AG04450 (cell line): ENCODE measurements around the gene PRCD. TPM values are rescaled to one million over a fixed set of nuclear protein-coding genes. Genes with fewer than 3 reads are reported as not detected.

Experiments used
- CTCF ChIA-PET: fragments of 300-600, 350-600 bp; formaldehyde crosslinking; extraction: SDS; loops from one replicate; lab custom pipeline; 2022; ENCODE audit warnings: antibody characterized with exemption, inconsistent platforms; lab: Charles Lee
- POLR2A ChIA-PET: fragments of 350-600 bp; formaldehyde crosslinking; extraction: SDS; loops from one replicate; lab custom pipeline; 2021; ENCODE audit warnings: antibody characterized with exemption, inconsistent platforms; lab: Yijun Ruan, JAX
- DNase-seq: peaks from one replicate; pipeline ENCODE4 v3.0.0-alpha.2; 2011; ENCODE audit warnings: low read depth, low spot score
- H3K27ac ChIP-seq: one replicate; pipeline ENCODE4 v1.5.1; 2012; ENCODE audit warnings: low read depth, low read length, control low read depth
- H3K27me3 ChIP-seq: one replicate; pipeline ENCODE4 v1.6.0; 2012; ENCODE audit warnings: low read length; ENCODE audit not compliant: control insufficient read depth, insufficient read depth
- H3K4me3 ChIP-seq: 2 replicates; pipeline ENCODE4 v1.5.1; 2011; ENCODE audit warnings: mild to moderate bottlenecking, low read depth, low read length, control low read depth
- H3K9me3 ChIP-seq: 2 replicates; pipeline ENCODE4 v1.5.1; 2012; ENCODE audit warnings: low read length; ENCODE audit not compliant: control insufficient read depth, insufficient read depth
- CTCF ChIP-seq: IDR thresholded peaks from 2 replicates; pipeline ENCODE4 v1.5.1; 2011; ENCODE audit warnings: low read depth, low read length, control low read depth, inconsistent platforms
- polyA plus RNA-seq: library from polyadenylated mRNA; depleted of rRNA; stranded (reverse); fragments of >200 nt; gene quantifications from 2 replicates; pipeline ENCODE4 v1.2.3, GENCODE V29; 2011

PRCD gene
- polyA plus RNA-seq, 1 experiment = 0.69 TPM

- no peak for DNase-seq
- H3K27me3 ChIP-seq = no peaks in the 10 kb centered on the region
- POLR2A ChIA-PET = no interaction called here
- H3K27ac ChIP-seq = no peak overlapping the region
- no peak for TF ChIP-seq CTCF
- H3K9me3 ChIP-seq = no peaks in the 10 kb centered on the region; the same call in 1 of the 2 replicates
- CTCF ChIA-PET = interaction anchor here (3.5 kb wide), 1 partner anchor 42 kb away, joined by 11 read pairs; no protein-coding TSS in a partner anchor
- peak overlapping the region; percentile 66 for H3K4me3 ChIP-seq
These were observed 39.6 kb upstream of the PRCD start for GRCh38 chr17:76500074-76500746.

- no peak for TF ChIP-seq CTCF
- no peaks in the 10 kb centered on the region; the same call in 1 of the 2 replicates for H3K9me3 ChIP-seq
- ChIA-PET CTCF (interaction anchor here (0.6 kb wide), 1 partner anchor 10 kb away, joined by 5 read pairs; no protein-coding TSS in a partner anchor), POLR2A (no interaction called here)
- no peak for DNase-seq
- peak overlapping the region; percentile 66 for H3K4me3 ChIP-seq
- no peak overlapping the region for H3K27ac ChIP-seq
- no peaks in the 10 kb centered on the region for H3K27me3 ChIP-seq
These were observed 39.2 kb upstream of the PRCD start for GRCh38 chr17:76500747-76501017.

- H3K27ac ChIP-seq = peak within 1 kb of the TSS; percentile 47
- POLR2A ChIA-PET = interaction anchor here (0.9 kb wide), 1 partner anchor 10 kb away, joined by 7 read pairs; no protein-coding TSS in a partner anchor
These were observed 38.6 kb upstream of the PRCD start, which contains the start of gene RHBDF2 for GRCh38 chr17:76501018-76501826. RHBDF2 (minus strand) TSS chr17:76501423; CDS start chr17:76481524, 19,899 bp downstream.

GRCh38 chr17:76501827-76502307, 38.0 kb upstream of the PRCD start:
- H3K27ac ChIP-seq = peak overlapping the region; percentile 47
- DNase-seq = no peak
- CTCF ChIA-PET = interaction anchor here (0.7 to 3.2 kb wide), 4 partner anchors 35 to 240 kb away, joined by 3 to 20 read pairs (median 10); partner anchors contain the start of gene AANAT
- H3K9me3 ChIP-seq = no peaks in the 10 kb centered on the region; the same call in 1 of the 2 replicates
- H3K4me3 ChIP-seq = peak overlapping the region; percentile 66
- no peak for TF ChIP-seq CTCF
- no peaks in the 10 kb centered on the region for H3K27me3 ChIP-seq
- POLR2A ChIA-PET = interaction anchor here (0.9 kb wide), 1 partner anchor 9 kb away, joined by 7 read pairs; no protein-coding TSS in a partner anchor

More at GRCh38 chr17:76501018-76501826, 38.6 kb upstream of the PRCD start, which contains the start of gene RHBDF2:
- Histone ChIP-seq H3K4me3 (peak within 1 kb of the TSS; percentile 66), H3K9me3 (no peaks in the 10 kb centered on the region; the same call in 1 of the 2 replicates), H3K27me3 (no peaks in the 10 kb centered on the region)
- DNase-seq = no peak
- no peak for TF ChIP-seq CTCF
- CTCF ChIA-PET = interaction anchor here (0.6 to 3.2 kb wide), 4 partner anchors 10 to 239 kb away, joined by 5 to 20 read pairs (median 10); partner anchors contain the start of gene AANAT
